ENCODE results near the gene YKT6. TPM values are rescaled to one million over a fixed set of nuclear protein-coding genes. Genes with fewer than 3 reads are reported as not detected.

YKT6 gene
- total and polyA plus RNA-seq, 5 experiments from 2014 or later, result 31.6 to 66.7 (median 37.0) TPM

GRCh38 chr7:44224974-44225565 lies 24.3 kb downstream of the YKT6 start:
- POLR2A ChIA-PET, result no interaction called here

GRCh38 chr7:44225566-44226395 lies 25.0 kb downstream of the YKT6 start:
- Mint-ChIP-seq H3K27me3 (peaks cover 0 to 19% (median 6%) of the 10 kb centered on the region in 5 donors), H3K27ac (no peak overlapping the region), H3K9me3 (no peaks in the 10 kb centered on the region), H3K36me3 (no peaks in the 10 kb centered on the region), H3K4me3 (no peak overlapping the region), H3K4me1 (peaks cover 0 to 7% (median 0%) of the 10 kb centered on the region in 4 donors)
- ATAC-seq (no peak), DNase-seq (no peak)
- POLR2A ChIA-PET, result no interaction called here

More at GRCh38 chr7:44224974-44225565, 24.3 kb downstream of the YKT6 start:
- no peak overlapping the region for H3K27ac Mint-ChIP-seq
- no peaks in the 10 kb centered on the region for H3K36me3 Mint-ChIP-seq
- ATAC-seq, result no peak
- H3K4me3 Mint-ChIP-seq, result no peak overlapping the region
- H3K4me1 Mint-ChIP-seq, result peaks cover 0 to 7% (median 0%) of the 10 kb centered on the region in 4 donors
- H3K27me3 Mint-ChIP-seq, result peaks cover 0 to 19% (median 6%) of the 10 kb centered on the region in 5 donors
- DNase-seq, result no peak
- no peaks in the 10 kb centered on the region for H3K9me3 Mint-ChIP-seq

GRCh38 chr7:44226396-44226753 lies 25.6 kb downstream of the YKT6 start:
- DNase-seq, result no peak
- H3K4me3 Mint-ChIP-seq, result no peak overlapping the region
- no peak for ATAC-seq
- H3K4me1 Mint-ChIP-seq, result peaks cover 0 to 7% (median 0%) of the 10 kb centered on the region in 4 donors
- H3K27me3 Mint-ChIP-seq, result peaks cover 0 to 19% (median 6%) of the 10 kb centered on the region in 5 donors
- H3K36me3 Mint-ChIP-seq, result no peaks in the 10 kb centered on the region
- POLR2A ChIA-PET, result no interaction called here
- H3K9me3 Mint-ChIP-seq, result no peaks in the 10 kb centered on the region
- no peak overlapping the region for H3K27ac Mint-ChIP-seq

- H3K4me1 Mint-ChIP-seq, result peaks cover 0 to 5% (median 0%) of the 10 kb centered on the region in 4 donors
- no peaks in the 10 kb centered on the region for H3K36me3 Mint-ChIP-seq
- no peak for DNase-seq
- peak overlapping the region in 1 of 10 donors; percentile 59 for H3K27ac Mint-ChIP-seq
- ATAC-seq, result no peak
- H3K27me3 Mint-ChIP-seq, result peaks cover 0 to 19% (median 6%) of the 10 kb centered on the region in 5 donors
- H3K4me3 Mint-ChIP-seq, result no peak overlapping the region
- no peaks in the 10 kb centered on the region for H3K9me3 Mint-ChIP-seq
- POLR2A ChIA-PET, result no interaction called here
Measured at GRCh38 chr7:44227911-44228310, 27.1 kb downstream of the YKT6 start.

GRCh38 chr7:44228571-44229350 lies 28.0 kb downstream of the YKT6 start:
- no peak for ATAC-seq
- peaks cover 0 to 17% (median 6%) of the 10 kb centered on the region in 5 donors for H3K27me3 Mint-ChIP-seq
- no peaks in the 10 kb centered on the region for H3K36me3 Mint-ChIP-seq
- H3K4me1 Mint-ChIP-seq, result peaks cover 0 to 5% (median 0%) of the 10 kb centered on the region in 4 donors
- DNase-seq, result no peak
- H3K27ac Mint-ChIP-seq, result no peak overlapping the region
- POLR2A ChIA-PET, result no interaction called here
- no peak overlapping the region for H3K4me3 Mint-ChIP-seq
- H3K9me3 Mint-ChIP-seq, result no peaks in the 10 kb centered on the region

GRCh38 chr7:44229546-44230105 lies 28.8 kb downstream of the YKT6 start:
- POLR2A ChIA-PET, result no interaction called here
- DNase-seq (no peak), ATAC-seq (no peak)
- Mint-ChIP-seq H3K4me1 (peaks cover 0 to 5% (median 0%) of the 10 kb centered on the region in 4 donors), H3K4me3 (no peak overlapping the region), H3K9me3 (no peaks in the 10 kb centered on the region), H3K36me3 (no peaks in the 10 kb centered on the region), H3K27me3 (peaks cover 0 to 11% (median 6%) of the 10 kb centered on the region in 5 donors), H3K27ac (no peak overlapping the region)

GRCh38 chr7:44230286-44230685 lies 29.5 kb downstream of the YKT6 start:
- ATAC-seq (no peak), DNase-seq (no peak)
- H3K4me1 Mint-ChIP-seq, result peaks cover 0 to 5% (median 0%) of the 10 kb centered on the region in 4 donors
- H3K27me3 Mint-ChIP-seq, result peaks cover 0 to 11% (median 6%) of the 10 kb centered on the region in 5 donors
- no peaks in the 10 kb centered on the region for H3K9me3 Mint-ChIP-seq
- H3K4me3 Mint-ChIP-seq, result no peak overlapping the region
- H3K36me3 Mint-ChIP-seq, result no peaks in the 10 kb centered on the region
- POLR2A ChIA-PET, result no interaction called here
- H3K27ac Mint-ChIP-seq, result no peak overlapping the region

GRCh38 chr7:44231088-44231487 lies 30.3 kb downstream of the YKT6 start:
- no peaks in the 10 kb centered on the region for H3K9me3 Mint-ChIP-seq
- no peak overlapping the region for H3K27ac Mint-ChIP-seq
- POLR2A ChIA-PET, result no interaction called here
- H3K4me3 Mint-ChIP-seq, result no peak overlapping the region
- peaks cover 0 to 6% (median 3%) of the 10 kb centered on the region in 5 donors for H3K27me3 Mint-ChIP-seq
- H3K4me1 Mint-ChIP-seq, result peaks cover 0 to 2% (median 0%) of the 10 kb centered on the region in 4 donors
- DNase-seq, result no peak
- ATAC-seq, result no peak
- H3K36me3 Mint-ChIP-seq, result no peaks in the 10 kb centered on the region

- Mint-ChIP-seq H3K27ac (no peak overlapping the region), H3K9me3 (no peaks in the 10 kb centered on the region), H3K36me3 (no peaks in the 10 kb centered on the region), H3K27me3 (no peaks in the 10 kb centered on the region), H3K4me1 (no peaks in the 10 kb centered on the region), H3K4me3 (no peak overlapping the region)
- POLR2A ChIA-PET, result no interaction called here
- DNase-seq, result no peak
- ATAC-seq, result no peak
Measured at GRCh38 chr7:44232396-44232795, 31.6 kb downstream of the YKT6 start.

GRCh38 chr7:44232901-44233715 lies 32.3 kb downstream of the YKT6 start:
- Mint-ChIP-seq H3K27me3 (no peaks in the 10 kb centered on the region), H3K36me3 (no peaks in the 10 kb centered on the region), H3K4me3 (no peak overlapping the region), H3K9me3 (no peaks in the 10 kb centered on the region), H3K27ac (no peak overlapping the region), H3K4me1 (no peaks in the 10 kb centered on the region)
- POLR2A ChIA-PET, result no interaction called here
- ATAC-seq (no peak), DNase-seq (no peak)

- DNase-seq, result no peak
- H3K27me3 Mint-ChIP-seq, result no peaks in the 10 kb centered on the region
- POLR2A ChIA-PET, result no interaction called here
- H3K9me3 Mint-ChIP-seq, result no peaks in the 10 kb centered on the region
- no peaks in the 10 kb centered on the region for H3K36me3 Mint-ChIP-seq
- no peaks in the 10 kb centered on the region for H3K4me1 Mint-ChIP-seq
- no peak overlapping the region for H3K27ac Mint-ChIP-seq
- H3K4me3 Mint-ChIP-seq, result no peak overlapping the region
- ATAC-seq, result no peak
Measured at GRCh38 chr7:44235066-44235465, 34.3 kb downstream of the YKT6 start.

- no peak for ATAC-seq
Measured at GRCh38 chr7:44235582-44236332, 35.0 kb downstream of the YKT6 start.

More at GRCh38 chr7:44235582-44236332, 35.0 kb downstream of the YKT6 start:
- H3K4me3 Mint-ChIP-seq, result no peak overlapping the region
- peaks cover 0 to under 1% (median 0%) of the 10 kb centered on the region in 4 donors for H3K4me1 Mint-ChIP-seq
- no peak for DNase-seq
- POLR2A ChIA-PET, result no interaction called here
- no peaks in the 10 kb centered on the region for H3K27me3 Mint-ChIP-seq
- H3K9me3 Mint-ChIP-seq, result no peaks in the 10 kb centered on the region
- no peak overlapping the region for H3K27ac Mint-ChIP-seq
- no peaks in the 10 kb centered on the region for H3K36me3 Mint-ChIP-seq
